ENCODE measurements around the gene CNKSR3. TPM values are rescaled to one million over a fixed set of nuclear protein-coding genes. Genes with fewer than 3 reads are reported as not detected.

CNKSR3 gene
- total RNA-seq, 1 experiment from 2014 or later, result 6.7 TPM

DNA sequence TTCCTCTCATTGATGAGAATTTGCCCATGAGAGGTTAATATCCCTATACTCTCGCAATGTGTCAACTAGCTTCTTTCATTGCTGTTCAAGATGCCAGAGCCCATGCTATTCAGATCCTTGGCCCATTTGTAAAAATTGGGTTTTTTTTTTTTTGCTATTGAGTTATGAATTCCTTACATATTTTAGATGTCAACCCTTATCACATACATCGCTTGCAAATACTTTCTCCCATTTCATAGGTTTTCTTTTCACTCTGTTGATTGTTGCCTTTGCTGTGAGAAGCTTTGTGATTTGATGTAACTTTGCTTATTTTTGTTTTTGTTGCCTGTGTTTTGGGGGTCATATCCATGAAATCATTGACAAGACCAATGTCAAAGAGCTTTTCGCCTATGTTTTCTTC, 121.7 kb downstream of the CNKSR3 start:
- DNase-seq (ENCODE audit: low read depth), result no peak

DNA sequence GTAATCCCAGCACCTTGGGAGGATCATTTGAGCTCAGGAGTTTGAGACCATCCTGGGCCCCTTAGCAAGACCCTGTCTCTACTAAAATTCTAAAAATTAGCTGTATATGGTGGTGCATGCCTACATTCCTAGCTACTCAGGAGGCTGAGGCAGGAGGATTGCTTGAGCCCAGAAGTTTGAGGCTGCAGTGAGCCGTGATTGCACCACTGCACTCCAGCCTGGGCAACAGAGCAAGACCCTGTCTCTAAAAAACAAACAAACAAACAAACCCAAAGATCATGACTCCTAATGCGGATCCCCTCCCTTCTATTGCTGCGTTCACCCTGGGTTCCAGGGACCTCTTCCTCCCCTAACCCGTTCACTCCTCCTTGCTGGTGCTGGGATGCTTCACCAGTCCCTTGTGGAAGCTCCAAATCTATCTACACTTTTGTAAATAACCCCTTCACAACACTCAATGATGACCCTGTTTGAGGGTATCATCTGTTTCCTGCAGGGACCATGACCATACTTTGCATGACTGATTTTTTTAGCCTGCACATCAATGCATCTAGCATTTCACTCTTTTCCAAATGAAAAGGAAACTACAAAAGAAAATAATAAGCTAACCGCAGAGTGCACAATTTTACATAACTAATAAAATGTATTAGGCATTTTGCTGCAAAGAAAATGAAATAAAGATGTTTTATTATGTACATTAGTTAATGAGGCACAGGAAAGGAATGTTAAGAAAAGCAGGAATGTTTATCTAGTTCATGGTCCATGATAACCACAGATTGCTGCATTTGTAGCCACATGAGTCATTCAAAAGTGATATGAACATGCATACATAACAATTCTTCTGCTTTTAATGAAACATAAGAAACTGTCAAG, 123.4 kb downstream of the CNKSR3 start:
- DNase-seq (ENCODE audit: low read depth), result peak; percentile 78

DNA sequence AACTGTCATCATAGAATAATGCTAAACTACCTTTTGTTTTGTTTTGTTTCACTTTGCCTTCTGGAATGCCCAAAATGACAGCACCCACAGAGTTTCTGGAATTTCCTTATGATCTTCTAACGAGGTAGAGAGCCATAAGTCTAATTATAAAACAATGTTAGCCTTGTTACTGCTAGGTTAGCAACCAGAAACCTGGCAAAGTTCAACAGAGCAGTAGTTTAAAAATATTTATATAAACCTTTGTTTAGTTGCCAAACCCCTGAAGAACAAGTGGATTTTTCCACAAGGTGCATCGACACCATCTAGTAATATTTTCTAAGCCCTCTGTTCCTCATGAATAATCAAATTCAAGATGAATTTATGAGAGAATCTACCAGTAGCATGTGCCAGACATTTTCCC, 126.3 kb downstream of the CNKSR3 start:
- no peak for DNase-seq (ENCODE audit: low read depth)

DNA sequence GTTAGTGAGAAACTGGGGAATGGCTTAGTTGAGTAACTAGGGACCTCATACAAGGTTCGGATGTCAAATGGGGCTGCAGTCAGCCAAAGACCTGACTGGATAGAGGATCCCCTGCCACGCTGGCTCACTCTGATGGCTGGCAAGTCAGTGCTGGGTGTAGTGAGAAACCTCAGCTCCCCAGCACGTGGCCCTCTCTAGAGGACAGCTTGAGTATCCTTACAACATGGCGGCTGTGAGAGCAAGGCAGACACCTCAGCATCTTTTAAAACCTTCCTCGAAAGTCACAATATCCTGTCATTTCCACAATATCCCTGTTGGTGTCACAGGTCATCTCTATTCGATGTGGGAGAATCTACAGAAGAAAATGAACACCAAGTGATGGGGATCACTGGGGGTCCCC, 127.2 kb downstream of the CNKSR3 start:
- DNase-seq (ENCODE audit: low read depth), result no peak

DNA sequence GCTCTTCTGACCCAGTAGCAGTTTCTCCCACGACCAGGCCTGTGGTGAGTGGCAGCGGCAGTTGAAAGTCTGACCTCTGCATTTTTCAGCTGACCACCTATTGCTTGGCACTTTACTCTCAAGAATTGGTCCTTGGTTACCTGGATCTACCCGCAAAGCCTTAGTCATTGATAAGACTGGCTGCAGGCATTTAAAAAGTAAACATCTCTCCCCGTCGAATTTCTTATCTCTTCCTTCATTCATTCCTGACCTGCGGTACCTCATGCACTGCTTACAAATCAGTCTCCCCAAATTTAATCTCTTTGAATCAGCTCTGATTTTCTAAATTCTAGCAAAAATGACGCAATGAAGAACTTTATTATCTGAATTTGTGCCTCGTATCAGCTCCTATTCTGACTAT, 127.7 kb downstream of the CNKSR3 start:
- no peak for DNase-seq (ENCODE audit: low read depth)

DNA sequence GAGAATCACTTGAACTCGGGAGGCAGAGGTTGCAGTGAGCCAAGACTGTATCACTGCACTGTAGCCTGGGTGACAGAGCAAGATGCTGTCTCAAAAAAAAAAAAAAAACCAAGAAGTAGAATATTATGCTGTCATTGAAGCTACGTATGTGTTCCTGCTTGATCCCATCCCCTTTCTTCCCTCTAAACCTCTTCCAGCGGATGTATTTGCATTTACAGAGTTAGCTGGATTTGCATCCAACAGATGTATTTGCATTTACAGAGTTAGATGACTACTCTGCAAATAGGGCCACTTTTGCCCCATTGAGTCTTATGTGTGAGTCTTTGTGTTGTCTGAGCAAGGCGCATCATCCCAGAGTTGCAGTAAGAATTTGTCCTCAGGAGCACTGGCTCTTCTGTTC, 128.9 kb downstream of the CNKSR3 start:
- DNase-seq (ENCODE audit: low read depth), result no peak

DNA sequence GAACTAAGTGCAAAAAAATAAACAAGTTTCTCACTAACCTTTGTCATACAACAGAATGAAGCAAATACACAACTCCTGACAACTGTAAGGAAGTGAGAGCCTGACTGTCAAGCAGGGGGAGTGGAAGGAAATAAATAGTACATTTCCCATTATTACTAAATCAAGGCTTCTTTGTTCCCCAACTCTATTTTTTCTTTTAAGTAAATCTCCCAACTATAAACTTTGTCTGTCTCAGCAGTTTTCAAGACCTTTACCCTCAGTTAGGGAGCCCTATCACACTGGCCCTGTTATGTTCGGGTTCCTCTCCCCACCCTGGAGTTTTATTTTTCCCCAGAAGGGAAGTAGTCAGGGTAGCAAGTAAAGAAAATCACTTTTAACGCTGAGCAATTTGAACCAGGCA, 129.7 kb downstream of the CNKSR3 start:
- DNase-seq (ENCODE audit: low read depth), result no peak

DNA sequence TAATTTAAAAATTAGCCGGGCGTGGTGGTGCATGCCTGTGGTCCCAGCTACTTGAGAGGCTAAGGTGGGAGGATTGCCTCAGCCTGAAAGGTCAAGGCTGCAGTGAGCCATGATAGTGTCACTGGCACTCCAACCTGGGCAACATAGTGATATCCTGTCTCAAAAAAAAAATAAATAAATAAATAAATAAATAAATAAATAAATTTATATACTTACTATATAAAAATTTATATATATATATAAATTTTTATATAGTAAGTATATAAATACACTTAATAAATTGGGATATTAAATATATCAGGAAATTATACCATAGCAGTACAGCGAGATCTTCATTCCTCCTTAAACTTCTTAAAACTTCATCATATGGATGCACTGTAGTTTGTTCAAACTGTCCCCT, 130.9 kb downstream of the CNKSR3 start:
- no peak for DNase-seq (ENCODE audit: low read depth)

DNA sequence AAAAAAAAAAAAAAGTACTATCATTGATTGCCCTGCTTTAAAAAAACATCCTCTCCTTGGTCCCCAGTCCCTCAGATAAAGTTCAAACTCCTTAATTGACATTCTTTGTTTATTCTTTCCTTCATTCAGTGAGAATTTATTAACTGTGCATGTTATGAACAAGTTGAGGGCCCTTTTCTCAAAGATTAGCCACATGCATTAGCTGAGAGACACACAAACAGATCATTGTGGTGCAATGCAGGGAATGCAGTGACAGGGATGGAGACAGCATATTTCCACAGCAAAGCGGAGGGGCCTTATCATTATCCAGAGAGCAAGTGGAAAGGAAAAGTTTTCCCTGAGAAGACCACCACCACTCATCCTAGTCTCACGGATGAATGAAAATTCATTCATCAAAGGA, 132.0 kb downstream of the CNKSR3 start:
- DNase-seq (ENCODE audit: low read depth), result no peak

DNA sequence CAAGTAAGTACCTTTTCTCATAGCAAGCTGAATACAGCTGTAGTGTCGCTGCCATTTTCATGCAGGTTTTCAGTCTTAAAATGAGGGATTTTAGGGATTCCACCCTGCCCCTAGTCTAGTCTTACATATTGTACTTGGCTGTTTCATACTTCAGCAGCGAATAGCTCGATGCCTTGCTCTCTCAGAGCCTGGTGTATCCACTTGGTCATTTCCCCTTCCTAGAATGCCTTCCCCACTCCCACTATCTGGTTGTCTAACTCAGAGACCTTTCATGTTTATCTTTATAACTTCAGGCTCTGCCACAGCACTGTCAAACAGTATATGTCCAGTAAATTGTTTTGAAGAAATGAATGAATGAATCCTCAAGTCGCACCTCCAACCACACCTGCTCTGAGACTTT, 132.8 kb downstream of the CNKSR3 start:
- no peak for DNase-seq (ENCODE audit: low read depth)

DNA sequence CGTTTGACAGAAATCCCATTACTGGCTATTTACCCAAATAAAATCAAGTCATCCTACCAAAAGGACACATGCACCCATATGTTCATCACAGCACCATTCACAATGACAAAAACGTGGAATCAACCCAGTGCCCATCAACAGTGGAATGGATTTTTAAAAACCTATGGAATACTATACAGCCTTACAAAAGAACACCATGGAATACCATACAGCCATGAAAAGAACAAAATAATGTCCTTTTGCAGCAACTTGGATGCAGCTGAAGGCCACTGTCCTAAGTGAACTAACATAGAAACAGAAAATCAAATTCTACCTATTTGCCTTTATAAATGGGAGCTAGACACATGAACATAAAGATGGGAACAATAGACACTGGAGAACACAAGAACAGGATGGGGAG, 136.5 kb downstream of the CNKSR3 start:
- DNase-seq (ENCODE audit: low read depth), result no peak

DNA sequence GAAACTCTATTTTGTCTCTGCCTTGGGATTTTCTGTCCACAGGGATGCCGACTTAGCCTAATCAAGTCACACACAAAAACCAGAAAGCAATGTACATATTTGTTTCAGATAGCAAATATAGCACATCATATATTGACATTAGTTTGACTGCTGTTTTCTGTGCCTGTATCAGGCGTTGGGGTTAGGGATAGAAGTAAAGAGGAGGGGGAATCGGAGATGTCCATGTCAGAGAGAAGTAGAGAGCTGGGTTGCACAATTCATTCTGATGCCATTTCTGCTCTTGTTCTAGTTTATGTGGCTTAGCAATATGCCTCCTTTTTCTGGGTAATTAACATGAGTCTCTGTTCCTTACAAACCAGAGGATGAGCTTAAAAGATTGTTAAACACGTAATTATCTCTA, 139.2 kb downstream of the CNKSR3 start:
- DNase-seq (ENCODE audit: low read depth), result no peak

DNA sequence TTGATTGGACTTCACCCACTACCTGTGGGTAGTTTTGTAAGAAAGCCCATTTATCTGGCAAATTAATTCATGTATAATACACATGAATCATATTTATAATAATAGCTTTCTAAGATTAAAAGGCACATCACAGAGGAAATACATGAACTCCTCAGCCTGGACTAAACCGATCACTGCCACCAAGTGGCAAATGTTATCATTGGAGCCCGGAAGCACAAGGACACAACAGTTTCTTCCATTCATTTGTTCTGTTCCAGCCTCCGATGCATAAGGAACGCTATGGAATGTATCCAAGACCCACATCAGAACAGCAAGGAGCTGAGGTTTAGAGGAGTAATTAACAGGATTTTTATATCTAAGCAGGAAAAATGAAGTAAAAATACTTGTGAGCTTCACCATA, 139.9 kb downstream of the CNKSR3 start:
- peak; percentile 52 for DNase-seq (ENCODE audit: low read depth)

DNA sequence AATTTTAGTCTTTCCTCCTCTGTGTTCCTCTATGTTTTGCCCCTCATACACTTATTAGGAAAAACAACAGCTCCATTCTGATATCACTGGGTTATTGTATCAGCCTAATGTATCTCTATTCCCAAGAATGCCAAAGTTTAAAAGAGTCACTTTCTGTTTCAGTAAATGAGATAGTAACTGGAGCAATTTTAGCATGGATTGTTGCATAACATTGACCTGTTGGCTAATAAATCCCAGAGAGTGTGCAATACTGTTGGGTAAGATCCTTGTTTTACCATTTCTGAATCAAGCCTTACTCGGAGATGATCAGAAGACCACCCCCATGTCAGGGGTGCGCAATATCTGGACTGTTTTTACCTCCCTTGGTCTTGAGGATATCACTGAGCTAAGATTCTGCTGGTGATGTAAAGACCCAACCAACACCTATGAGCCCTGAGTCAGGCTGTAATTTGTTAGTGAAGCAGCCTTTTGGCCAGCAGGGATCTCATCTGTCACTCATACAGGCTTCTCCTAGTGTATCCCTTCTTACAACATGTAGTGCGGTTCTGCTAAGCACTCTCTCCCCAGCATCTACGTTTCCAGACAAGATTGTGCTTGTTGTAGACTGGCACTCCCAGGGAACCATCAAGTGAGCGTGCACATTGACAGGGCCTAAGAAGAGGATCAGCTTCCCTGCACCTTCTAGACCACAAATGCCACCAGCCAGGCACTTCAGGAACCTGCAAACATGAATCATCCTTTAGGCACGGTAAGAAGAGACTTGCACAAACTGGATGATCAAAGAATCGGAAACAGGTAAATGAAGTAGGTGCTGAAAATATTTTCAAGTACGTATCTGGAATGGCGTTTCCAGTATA, 142.4 kb downstream of the CNKSR3 start:
- DNase-seq (ENCODE audit: low read depth), result no peak

DNA sequence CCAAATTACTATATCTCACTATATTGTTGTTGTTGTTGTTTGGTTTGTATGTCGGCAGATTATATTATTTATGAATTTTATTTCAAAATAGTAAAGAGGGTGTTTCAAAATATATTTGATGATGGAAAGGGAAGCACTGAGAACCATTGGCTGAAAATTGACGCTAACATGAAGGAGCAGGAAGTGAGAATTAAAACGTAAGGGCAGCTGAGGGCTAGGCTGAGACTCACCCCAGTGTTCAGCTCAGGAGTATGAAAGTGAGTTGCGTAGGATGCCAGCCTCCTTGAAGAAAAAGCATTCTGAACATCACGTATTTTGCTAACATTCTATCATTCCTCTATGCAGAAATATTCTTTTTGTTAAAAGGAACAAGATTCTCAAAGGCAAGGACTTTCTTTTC, 143.1 kb downstream of the CNKSR3 start:
- no peak for DNase-seq (ENCODE audit: low read depth)

DNA sequence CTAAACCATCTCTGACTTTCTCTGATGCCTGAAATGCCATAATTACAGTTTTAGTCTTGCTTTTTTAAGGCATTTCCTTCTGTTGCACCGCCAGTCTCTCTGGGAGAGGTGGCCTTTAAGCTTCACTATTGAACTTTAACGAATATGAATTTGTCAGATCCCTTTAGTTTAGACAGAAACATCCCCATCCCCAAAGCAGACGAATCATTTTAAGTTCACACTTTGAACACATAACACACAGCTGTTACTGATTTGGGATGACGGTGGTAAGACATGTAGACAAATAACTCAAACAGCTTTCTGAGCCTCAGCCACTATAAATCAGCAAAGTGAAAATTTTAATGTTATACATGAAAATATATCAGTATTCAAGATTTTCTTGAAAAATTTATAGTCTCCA, 146.7 kb downstream of the CNKSR3 start:
- no peak for DNase-seq (ENCODE audit: low read depth)

DNA sequence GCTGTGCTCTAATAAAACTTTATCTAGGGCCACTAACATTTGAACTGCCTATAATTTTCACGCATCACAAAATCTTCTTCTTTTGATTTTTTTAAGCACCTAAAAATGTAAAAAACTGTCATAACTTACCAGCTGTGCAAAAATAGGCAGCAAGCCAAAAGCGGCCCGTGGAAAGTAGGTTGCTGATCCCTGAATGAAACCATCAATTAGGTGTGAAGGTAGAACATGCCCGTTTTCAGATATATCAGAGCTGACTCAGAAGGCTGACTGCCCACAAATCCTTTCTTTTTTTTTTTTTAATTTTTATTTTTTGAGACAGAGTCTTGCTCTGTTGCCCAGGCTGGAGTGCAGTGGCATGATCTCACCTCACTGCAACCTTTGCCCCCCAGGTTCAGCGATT, 149.0 kb downstream of the CNKSR3 start:
- DNase-seq (ENCODE audit: low read depth), result no peak

DNA sequence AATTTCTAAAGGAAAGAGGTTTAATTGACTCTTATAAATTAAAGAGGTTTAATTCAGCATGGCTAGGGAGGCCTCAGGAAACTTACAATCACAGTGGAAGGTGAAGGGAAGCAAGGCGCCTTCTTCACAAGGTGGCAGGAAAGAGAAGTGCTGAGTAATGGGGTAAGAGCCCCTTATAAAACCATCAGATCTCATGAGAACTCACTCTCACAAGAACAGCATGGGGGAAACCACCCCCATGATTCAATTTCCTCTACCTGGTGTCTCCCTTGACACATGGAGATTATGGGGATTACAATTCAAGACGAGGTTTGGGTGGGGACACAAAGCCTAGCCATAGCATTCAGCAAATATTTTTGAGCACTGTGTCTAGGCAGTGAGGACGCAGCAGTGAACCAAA, 150.0 kb downstream of the CNKSR3 start:
- peak; percentile 32 for DNase-seq (ENCODE audit: low read depth)

DNA sequence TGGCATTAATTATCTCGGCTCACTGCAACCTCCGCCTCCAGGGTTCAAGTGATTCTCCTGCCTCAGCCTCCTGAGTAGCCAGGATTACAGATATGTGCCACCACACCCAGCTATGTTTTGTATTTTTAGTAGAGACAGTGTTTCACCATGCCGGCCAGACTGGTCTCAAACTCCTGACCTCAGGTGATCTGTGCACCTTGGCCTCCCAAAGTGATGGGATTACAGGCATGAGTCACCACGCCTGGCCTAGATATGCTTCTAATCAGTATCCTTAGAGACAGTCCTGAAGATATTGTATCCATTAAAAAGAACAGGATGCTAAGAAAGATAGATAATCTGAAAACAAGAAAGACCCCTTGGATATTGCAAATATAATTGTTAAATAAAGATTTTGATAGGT, 150.8 kb downstream of the CNKSR3 start:
- no peak for DNase-seq (ENCODE audit: low read depth)

DNA sequence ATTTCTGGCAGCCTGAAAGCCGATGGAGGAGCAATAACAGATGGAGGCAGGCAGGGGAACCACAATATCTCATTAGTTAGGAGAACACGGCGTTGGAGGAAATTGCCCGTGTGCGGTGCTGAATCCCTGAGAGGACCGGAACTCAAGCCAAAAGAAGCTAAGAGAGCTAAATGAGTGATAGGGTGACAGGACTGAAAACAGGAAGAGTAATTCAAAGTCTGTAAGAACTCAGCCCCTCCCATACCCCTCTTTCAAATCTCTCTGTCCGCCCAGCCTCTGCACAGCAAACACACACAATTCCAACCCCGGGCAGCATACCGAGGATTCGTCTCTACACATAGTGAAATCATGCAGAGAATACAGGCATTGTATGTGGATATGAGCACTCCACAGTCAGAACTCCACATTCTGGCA, 151.3 kb downstream of the CNKSR3 start:
- no peak for DNase-seq (ENCODE audit: low read depth)

DNA sequence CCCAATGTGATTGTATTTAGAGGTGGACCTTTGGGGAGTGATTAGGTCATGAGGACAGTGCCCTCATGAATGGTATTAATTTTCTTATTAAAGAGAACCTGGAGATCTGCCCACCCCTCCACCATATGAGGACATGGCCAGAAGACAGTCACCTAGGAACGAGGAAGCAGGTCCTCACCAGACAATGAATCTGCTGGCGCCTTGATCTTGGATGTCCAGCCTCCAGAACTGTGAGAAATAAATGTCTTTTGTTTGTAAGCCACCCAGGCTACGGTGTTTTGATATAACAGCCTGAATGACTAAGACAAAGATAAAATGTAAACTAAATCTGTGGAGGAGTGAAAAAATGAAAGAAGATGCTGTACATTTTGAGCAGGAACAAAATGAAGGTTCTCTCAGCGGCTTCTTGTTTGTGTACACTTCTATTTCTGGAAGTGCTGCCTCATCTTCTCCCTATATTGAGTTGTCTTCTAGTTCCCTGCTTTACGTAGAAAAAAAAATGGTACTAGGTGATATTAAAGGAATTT, 152.4 kb downstream of the CNKSR3 start:
- no peak for DNase-seq (ENCODE audit: low read depth)

DNA sequence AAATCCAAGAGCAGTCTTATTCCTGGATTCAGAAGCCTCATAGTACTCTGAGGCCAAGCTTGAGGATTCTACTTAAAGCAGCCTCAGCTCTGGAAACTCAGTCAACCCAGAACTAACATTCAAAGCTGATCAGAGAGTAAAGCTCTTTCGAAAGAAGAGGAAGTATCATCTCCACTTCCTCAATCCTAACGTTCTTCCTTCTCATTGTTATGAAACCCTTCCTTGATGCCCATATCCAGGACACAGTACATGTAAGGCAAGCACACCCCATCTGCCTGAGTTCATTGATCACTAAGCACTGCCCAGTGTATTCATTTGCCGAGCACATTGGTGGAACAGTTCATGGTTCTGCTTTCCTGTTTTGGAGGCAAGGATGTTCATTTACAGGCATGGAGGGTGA, 153.8 kb downstream of the CNKSR3 start, which contains the start of gene IPCEF1:
Gene IPCEF1 (minus strand): TSS at position 114 of the 400 bp plus-strand sequence. CDS start 90,856 bp downstream, outside the sequence.
- no peak for DNase-seq (ENCODE audit: low read depth)
